ENCODE measurements around the gene XPOT.

Gene XPOT

GRCh38 chr12:64400041-64400440, 4.2 kb upstream of the XPOT start:
- Histone ChIP-seq H3K27me3 (ENCODE audit: insufficient read depth, low read length) (no peaks in the 10 kb centered on the region), H2AFZ (ENCODE audit: low read depth, low read length) (peak overlapping the region; percentile 50), H3K4me1 (ENCODE audit: insufficient read depth, low read length) (peaks cover 9% of the 10 kb centered on the region), H3K4me3 (ENCODE audit: low read length) (no peak overlapping the region), H3K36me3 (ENCODE audit: insufficient read depth, low read length) (no peaks in the 10 kb centered on the region), H3K9me3 (ENCODE audit: low read length) (no peaks in the 10 kb centered on the region)

DNA sequence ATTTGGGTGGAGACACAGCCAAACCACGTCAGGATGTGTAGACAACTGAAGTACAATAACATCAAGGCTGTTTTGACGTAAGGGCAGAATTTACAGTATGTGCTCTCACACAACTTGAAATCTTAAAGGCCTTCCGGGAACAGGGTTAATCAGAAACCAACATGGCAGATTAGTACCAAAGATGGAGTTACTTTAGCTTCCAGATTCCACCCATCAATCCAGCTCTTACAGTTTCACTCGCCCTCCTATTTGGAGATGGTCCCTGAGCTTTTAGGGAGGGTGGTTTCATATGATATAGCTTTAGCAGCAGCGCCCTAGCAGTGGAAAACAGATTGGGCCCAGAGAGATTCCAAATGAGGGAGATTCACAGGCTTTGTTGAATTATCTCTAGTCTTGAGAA, 2.0 kb upstream of the XPOT start:
- Histone ChIP-seq H3K9me3 (ENCODE audit: low read length) (no peaks in the 10 kb centered on the region), H3K36me3 (ENCODE audit: insufficient read depth, low read length) (no peaks in the 10 kb centered on the region), H2AFZ (ENCODE audit: low read depth, low read length) (no peak overlapping the region), H3K4me3 (ENCODE audit: low read length) (no peak overlapping the region), H3K4me1 (ENCODE audit: insufficient read depth, low read length) (peaks cover 13% of the 10 kb centered on the region), H3K27me3 (ENCODE audit: insufficient read depth, low read length) (no peaks in the 10 kb centered on the region)

DNA sequence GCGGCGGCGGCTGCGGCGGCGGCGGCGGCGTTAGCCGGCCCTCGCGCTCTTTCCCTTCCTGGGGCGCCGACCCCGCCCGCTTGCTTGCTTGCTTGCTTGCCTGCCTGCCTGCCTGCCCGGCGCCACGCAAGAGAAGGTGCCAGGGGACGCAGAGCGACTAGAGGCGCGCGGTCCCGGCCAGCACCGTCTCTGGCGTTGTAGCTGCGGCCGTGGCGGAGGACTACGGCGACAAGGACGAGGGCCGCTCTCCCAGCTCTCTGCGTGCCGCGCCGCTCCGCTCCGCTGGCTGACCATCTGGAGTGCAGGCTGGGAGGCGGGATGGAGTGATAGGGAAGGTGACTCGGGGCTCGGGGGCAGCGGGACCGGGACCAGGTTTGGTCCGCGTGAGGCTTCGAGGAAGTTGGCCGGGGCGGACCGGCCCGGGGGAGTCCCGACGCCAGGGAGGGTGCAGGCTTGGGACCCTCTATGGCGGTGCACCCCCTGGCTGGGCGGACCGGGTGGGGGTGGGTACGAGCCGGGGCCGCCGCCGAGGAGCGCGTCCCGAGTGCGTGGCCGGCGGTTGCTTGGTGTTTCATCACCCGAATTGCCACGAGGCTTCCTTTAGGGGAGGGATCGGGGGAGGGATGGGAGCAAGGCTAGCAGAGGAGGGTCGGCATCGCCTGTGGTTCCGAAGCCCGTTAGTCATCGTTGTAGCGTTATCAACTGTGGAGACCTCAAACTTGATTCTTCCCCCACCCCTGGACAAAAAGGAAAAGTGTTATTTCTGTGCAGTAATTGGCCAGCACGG, 471 bp downstream of the XPOT start:
- peaks cover 11% of the 10 kb centered on the region for H3K4me1 ChIP-seq (ENCODE audit: insufficient read depth, low read length)
- H3K27me3 ChIP-seq (ENCODE audit: insufficient read depth, low read length): no peaks in the 10 kb centered on the region
- no peaks in the 10 kb centered on the region for H3K9me3 ChIP-seq (ENCODE audit: low read length)
- H3K36me3 ChIP-seq (ENCODE audit: insufficient read depth, low read length): peaks cover under 1% of the 10 kb centered on the region
- peak overlapping the region; percentile 99 for H2AFZ ChIP-seq (ENCODE audit: low read depth, low read length)
- H3K4me3 ChIP-seq (ENCODE audit: low read length): peak overlapping the region; percentile 100

DNA sequence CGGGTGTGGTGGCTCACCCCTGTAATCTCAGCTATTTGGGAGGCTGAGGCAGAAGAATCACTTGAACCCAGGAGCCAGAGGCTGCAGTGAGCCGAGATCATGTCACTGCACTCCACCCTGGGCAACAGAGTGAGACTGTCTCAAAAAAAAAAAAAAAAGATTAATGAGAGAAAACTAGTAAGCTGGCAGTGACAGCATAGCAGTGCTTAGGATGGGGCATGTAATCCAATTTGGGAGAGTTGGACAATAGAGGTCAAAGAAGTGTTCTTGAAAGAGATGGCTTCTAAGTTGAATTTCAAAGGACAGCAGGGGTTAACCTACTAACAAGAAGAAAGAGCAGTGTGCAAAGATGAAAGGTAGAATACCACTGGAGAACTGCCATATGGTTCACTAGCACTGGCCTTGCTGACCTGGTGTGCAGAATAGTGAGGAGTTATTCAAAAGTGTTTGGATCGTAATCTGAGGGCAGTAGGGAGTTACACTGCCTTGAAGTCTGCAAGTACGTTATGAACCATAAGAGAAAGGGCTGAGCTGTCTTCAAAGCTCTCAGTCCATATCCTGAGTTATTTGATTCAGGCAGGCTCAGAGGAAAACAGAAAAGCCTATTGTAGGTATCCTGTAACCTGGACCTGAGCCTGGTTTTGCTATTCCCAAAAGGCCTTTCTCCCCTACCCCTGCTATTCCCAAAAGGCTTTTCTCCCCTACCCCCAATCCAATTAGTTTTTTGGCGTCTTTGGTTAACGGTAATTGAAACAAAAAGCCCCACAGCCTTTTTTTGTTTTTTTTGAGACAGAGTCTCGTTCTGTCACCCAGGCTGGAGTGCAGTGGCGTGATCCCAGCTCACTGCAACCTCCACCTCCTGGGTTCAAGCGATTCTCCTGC, 3.4 kb downstream of the XPOT start:
- no peak overlapping the region for H2AFZ ChIP-seq (ENCODE audit: low read depth, low read length)
- peaks cover 28% of the 10 kb centered on the region for H3K36me3 ChIP-seq (ENCODE audit: insufficient read depth, low read length)
- no peaks in the 10 kb centered on the region for H3K9me3 ChIP-seq (ENCODE audit: low read length)
- no peak overlapping the region for H3K4me3 ChIP-seq (ENCODE audit: low read length)
- H3K4me1 ChIP-seq (ENCODE audit: insufficient read depth, low read length): peaks cover 4% of the 10 kb centered on the region
- no peaks in the 10 kb centered on the region for H3K27me3 ChIP-seq (ENCODE audit: insufficient read depth, low read length)

- Histone ChIP-seq H3K4me3 (ENCODE audit: low read length) (no peak overlapping the region), H3K36me3 (ENCODE audit: insufficient read depth, low read length) (peaks cover 61% of the 10 kb centered on the region), H3K4me1 (ENCODE audit: insufficient read depth, low read length) (no peaks in the 10 kb centered on the region), H2AFZ (ENCODE audit: low read depth, low read length) (no peak overlapping the region), H3K9me3 (ENCODE audit: low read length) (no peaks in the 10 kb centered on the region), H3K27me3 (ENCODE audit: insufficient read depth, low read length) (no peaks in the 10 kb centered on the region)
These were observed 7.2 kb downstream of the XPOT start for GRCh38 chr12:64411427-64411826.

GRCh38 chr12:64412459-64412858, 8.3 kb downstream of the XPOT start:
- no peaks in the 10 kb centered on the region for H3K9me3 ChIP-seq (ENCODE audit: low read length)
- no peaks in the 10 kb centered on the region for H3K27me3 ChIP-seq (ENCODE audit: insufficient read depth, low read length)
- H2AFZ ChIP-seq (ENCODE audit: low read depth, low read length): no peak overlapping the region
- H3K36me3 ChIP-seq (ENCODE audit: insufficient read depth, low read length): peaks cover 71% of the 10 kb centered on the region
- H3K4me3 ChIP-seq (ENCODE audit: low read length): no peak overlapping the region
- no peaks in the 10 kb centered on the region for H3K4me1 ChIP-seq (ENCODE audit: insufficient read depth, low read length)

GRCh38 chr12:64413884-64414283, 9.7 kb downstream of the XPOT start:
- Histone ChIP-seq H3K27me3 (ENCODE audit: insufficient read depth, low read length) (no peaks in the 10 kb centered on the region), H3K4me1 (ENCODE audit: insufficient read depth, low read length) (no peaks in the 10 kb centered on the region), H3K9me3 (ENCODE audit: low read length) (no peaks in the 10 kb centered on the region), H3K4me3 (ENCODE audit: low read length) (no peak overlapping the region), H3K36me3 (ENCODE audit: insufficient read depth, low read length) (peaks cover 84% of the 10 kb centered on the region), H2AFZ (ENCODE audit: low read depth, low read length) (no peak overlapping the region)

DNA sequence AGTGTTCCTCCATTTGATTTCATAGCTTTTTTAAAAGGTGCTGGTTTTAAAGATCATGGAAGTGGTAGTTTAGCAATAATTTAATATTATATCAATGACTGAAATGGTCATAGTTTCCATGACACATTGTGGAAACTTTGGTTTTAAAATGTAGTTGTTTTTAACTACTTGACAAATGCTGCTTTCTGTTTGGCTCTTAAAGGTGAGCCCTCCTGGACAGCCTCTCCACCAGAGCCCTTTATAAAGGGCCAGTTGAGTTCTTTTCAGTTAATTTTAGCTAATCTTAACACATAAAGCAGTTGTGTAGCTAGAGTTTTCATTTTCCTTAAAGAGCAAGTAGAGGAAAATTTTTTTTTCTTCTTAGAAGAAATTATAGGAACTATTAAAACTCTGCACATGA, 14.0 kb downstream of the XPOT start:
- Histone ChIP-seq H3K4me3 (ENCODE audit: low read length) (no peak overlapping the region), H3K27me3 (ENCODE audit: insufficient read depth, low read length) (no peaks in the 10 kb centered on the region), H3K36me3 (ENCODE audit: insufficient read depth, low read length) (peaks cover 87% of the 10 kb centered on the region), H3K4me1 (ENCODE audit: insufficient read depth, low read length) (no peaks in the 10 kb centered on the region), H3K9me3 (ENCODE audit: low read length) (no peaks in the 10 kb centered on the region), H2AFZ (ENCODE audit: low read depth, low read length) (no peak overlapping the region)

DNA sequence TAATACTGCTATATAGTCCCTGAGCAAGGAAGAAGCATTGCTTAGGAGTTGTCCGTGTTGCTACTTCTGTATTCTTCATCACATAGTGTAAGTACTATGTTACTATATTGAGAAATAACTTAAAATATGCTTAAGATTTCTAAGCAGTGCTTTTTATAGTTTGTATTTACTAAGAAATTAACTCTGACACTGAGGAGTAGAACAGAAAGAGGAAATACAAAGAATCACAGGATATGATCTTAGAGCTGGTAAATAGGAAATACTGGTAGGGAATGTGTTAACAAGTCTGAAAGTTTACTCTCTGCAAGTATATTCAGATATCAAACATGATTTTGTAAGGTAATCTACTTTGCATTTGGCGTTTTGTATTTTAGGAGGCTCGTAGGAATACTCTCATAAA, 15.5 kb downstream of the XPOT start:
- Histone ChIP-seq H2AFZ (ENCODE audit: low read depth, low read length) (no peak overlapping the region), H3K4me3 (ENCODE audit: low read length) (no peak overlapping the region), H3K4me1 (ENCODE audit: insufficient read depth, low read length) (no peaks in the 10 kb centered on the region), H3K36me3 (ENCODE audit: insufficient read depth, low read length) (peaks cover 84% of the 10 kb centered on the region), H3K27me3 (ENCODE audit: insufficient read depth, low read length) (no peaks in the 10 kb centered on the region), H3K9me3 (ENCODE audit: low read length) (no peaks in the 10 kb centered on the region)

DNA sequence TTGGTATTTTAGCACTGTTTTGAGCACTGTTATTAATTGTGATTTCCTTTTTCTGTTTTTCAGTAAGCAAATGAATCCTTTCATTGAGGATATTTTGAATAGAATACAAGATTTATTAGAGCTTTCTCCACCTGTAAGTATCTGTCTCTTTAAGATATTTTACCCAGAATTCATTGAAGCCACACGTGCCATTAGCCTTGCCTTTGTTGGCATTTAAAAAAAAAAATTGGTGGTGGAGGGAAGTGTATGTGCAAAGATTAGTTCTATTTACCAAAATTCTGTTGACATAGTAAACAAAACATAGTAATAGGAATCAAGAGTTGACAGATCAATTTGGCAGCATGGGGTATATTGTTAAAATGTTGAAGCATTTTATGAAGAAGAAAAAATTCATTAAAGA, 23.8 kb downstream of the XPOT start:
- H3K36me3 ChIP-seq (ENCODE audit: insufficient read depth, low read length): peaks cover 87% of the 10 kb centered on the region
- no peak overlapping the region for H3K4me3 ChIP-seq (ENCODE audit: low read length)
- no peaks in the 10 kb centered on the region for H3K9me3 ChIP-seq (ENCODE audit: low read length)
- no peaks in the 10 kb centered on the region for H3K4me1 ChIP-seq (ENCODE audit: insufficient read depth, low read length)
- H3K27me3 ChIP-seq (ENCODE audit: insufficient read depth, low read length): no peaks in the 10 kb centered on the region
- H2AFZ ChIP-seq (ENCODE audit: low read depth, low read length): no peak overlapping the region

DNA sequence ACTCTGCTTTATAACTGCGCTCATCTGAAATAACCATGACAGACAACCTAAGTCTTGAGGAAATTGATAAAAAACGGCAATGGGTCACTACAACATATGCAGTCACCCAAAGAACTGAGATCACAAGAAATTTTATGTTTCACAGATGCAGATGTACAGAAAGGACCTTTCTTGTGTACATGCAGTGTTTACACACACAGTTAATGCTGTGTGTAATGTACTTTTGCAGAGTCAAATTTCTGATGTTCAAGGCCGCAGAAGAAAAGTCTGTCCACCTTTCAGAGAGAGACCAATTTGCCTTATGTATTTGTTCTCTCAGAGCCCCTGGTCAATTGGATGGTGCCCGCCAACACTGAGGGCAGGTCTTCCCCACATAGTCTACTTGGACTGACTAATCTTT, 24.8 kb downstream of the XPOT start:
- Histone ChIP-seq H3K4me1 (ENCODE audit: insufficient read depth, low read length) (no peaks in the 10 kb centered on the region), H3K27me3 (ENCODE audit: insufficient read depth, low read length) (no peaks in the 10 kb centered on the region), H3K36me3 (ENCODE audit: insufficient read depth, low read length) (peaks cover 91% of the 10 kb centered on the region), H3K9me3 (ENCODE audit: low read length) (no peaks in the 10 kb centered on the region), H2AFZ (ENCODE audit: low read depth, low read length) (no peak overlapping the region), H3K4me3 (ENCODE audit: low read length) (no peak overlapping the region)

- Histone ChIP-seq H3K4me3 (ENCODE audit: low read length) (no peak overlapping the region), H3K4me1 (ENCODE audit: insufficient read depth, low read length) (no peaks in the 10 kb centered on the region), H3K27me3 (ENCODE audit: insufficient read depth, low read length) (no peaks in the 10 kb centered on the region), H3K36me3 (ENCODE audit: insufficient read depth, low read length) (peaks cover 91% of the 10 kb centered on the region), H3K9me3 (ENCODE audit: low read length) (no peaks in the 10 kb centered on the region), H2AFZ (ENCODE audit: low read depth, low read length) (no peak overlapping the region)
These were observed 26.7 kb downstream of the XPOT start for GRCh38 chr12:64430886-64431285.

- Histone ChIP-seq H3K4me1 (ENCODE audit: insufficient read depth, low read length) (no peaks in the 10 kb centered on the region), H3K36me3 (ENCODE audit: insufficient read depth, low read length) (peaks cover 94% of the 10 kb centered on the region), H3K4me3 (ENCODE audit: low read length) (no peak overlapping the region), H3K9me3 (ENCODE audit: low read length) (no peaks in the 10 kb centered on the region), H3K27me3 (ENCODE audit: insufficient read depth, low read length) (no peaks in the 10 kb centered on the region), H2AFZ (ENCODE audit: low read depth, low read length) (no peak overlapping the region)
These were observed 27.6 kb downstream of the XPOT start for GRCh38 chr12:64431791-64432190.
